Kidney (tissue), 14 donors: Measurements from ENCODE around the gene MMP15. TPM values are rescaled to one million over a fixed set of nuclear protein-coding genes. Genes with fewer than 3 reads are reported as not detected.

Source experiments
- DNase-seq, 5 donors: peaks; one replicate each; pipeline ENCODE4 v3.0.0-alpha.2; 2013 to 2020
- FAIRE-seq: peaks from 2 replicates; lab custom pipeline; 2012; peaks lifted over from hg19 to GRCh38; lab: Jason Lieb, UNC
- H3K27ac ChIP-seq, 2 donors: one replicate each; pipeline ENCODE4 v1.7.0; 2013; ENCODE audit warnings: low read depth in 2 of 2, low read length in 2 of 2, inconsistent platforms in 1 of 2
- H3K27me3 ChIP-seq: one replicate; pipeline ENCODE4 v1.7.1; 2013; ENCODE audit warnings: low read length, inconsistent platforms; ENCODE audit not compliant: control insufficient read depth, insufficient read depth
- H3K36me3 ChIP-seq, 3 donors: one replicate each; pipeline versions ENCODE4 v1.7.0 to v1.7.1; 2013; ENCODE audit warnings: low read length in 3 of 3, control low read depth in 1 of 3, inconsistent platforms in 1 of 3; ENCODE audit not compliant: insufficient read depth in 3 of 3, control insufficient read depth in 2 of 3
- H3K4me1 ChIP-seq, 3 donors: one replicate each; pipeline versions ENCODE4 v1.7.0 to v1.7.1; 2013; ENCODE audit warnings: low read length in 3 of 3, inconsistent platforms in 1 of 3, low read depth in 1 of 3; ENCODE audit not compliant: control insufficient read depth in 2 of 3, insufficient read depth in 2 of 3
- H3K4me3 ChIP-seq, 3 donors: one replicate each; pipeline versions ENCODE4 v1.7.0 to v1.8.1; 2013; ENCODE audit warnings: low read length in 3 of 3, control low read depth in 1 of 3, inconsistent platforms in 1 of 3
- H3K9ac ChIP-seq, 3 donors: one replicate each; pipeline versions ENCODE4 v1.7.0 to v1.7.1; 2013; ENCODE audit warnings: low read length in 3 of 3, control low read depth in 1 of 3, inconsistent platforms in 1 of 3
- H3K9me3 ChIP-seq, 3 donors: one replicate each; pipeline versions ENCODE4 v1.7.0 to v1.7.1; 2013; ENCODE audit warnings: low read length in 3 of 3, control low read depth in 1 of 3, inconsistent platforms in 1 of 3; ENCODE audit not compliant: control insufficient read depth in 2 of 3, insufficient read depth in 1 of 3
- CTCF ChIP-seq: IDR thresholded peaks from 3 replicates; pipeline ENCODE4 v1.5.1; 2012; ENCODE audit warnings: mild to moderate bottlenecking, moderate library complexity, borderline replicate concordance; ENCODE audit not compliant: insufficient read depth; ENCODE audit errors: extremely low read depth
- intact Hi-C: fragments of 100-400 bp; cut with DNase I; formaldehyde crosslinking; loops from one replicate; pipeline ENCODE4 v1.11.1; 2022
- polyA plus RNA-seq: library from polyadenylated mRNA; stranded (reverse); fragments of 350-450 nt; fragmentation: Illumina TruSeq; extraction: RNeasy Lipid Tissue Mini Kit (QIAGEN cat#74804); gene quantifications from one replicate; pipeline ENCODE4 v1.2.3, GENCODE V29; 2014; ENCODE audit warnings: low read depth, low replicate concordance; ENCODE audit not compliant: insufficient read depth
- total RNA-seq: library from RNA; stranded (reverse); fragmentation: NEBNext Ultra II Directional; extraction: Animal tissue kit (Norgen Biotek cat#: 25700); gene quantifications from one replicate; pipeline ENCODE4 v1.2.1, GENCODE V29; 2021
- donor health status: control.
- donor health status: control.
- donor health status: control.
- donor health status: control.
- donor health status: control.
- donor health status: DM: yes; HTN: yes; CAD: no.
- donor health status: Normal renal cell carcinoma (clear cell type).

MMP15 gene
- total and polyA plus RNA-seq, 2 donors from 2014 or later: 19.1 to 31.4 TPM

- Histone ChIP-seq H3K36me3 (no peaks in the 10 kb centered on the region), H3K4me3 (no peak overlapping the region), H3K9me3 (no peaks in the 10 kb centered on the region), H3K27me3 (no peaks in the 10 kb centered on the region), H3K4me1 (no peaks in the 10 kb centered on the region), H3K27ac (no peak overlapping the region), H3K9ac (no peak overlapping the region)
- no peak for TF ChIP-seq CTCF
- no peak for FAIRE-seq
- intact Hi-C loops: no loop called here
- DNase-seq: peak in 1 of 5 donors; percentile 70
These were observed 24.0 kb downstream of the MMP15 start for GRCh38 chr16:58049232-58050185.

GRCh38 chr16:58051296-58051695 lies 25.7 kb downstream of the MMP15 start:
- no peak for TF ChIP-seq CTCF
- intact Hi-C loops: no loop called here
- Histone ChIP-seq H3K27me3 (no peaks in the 10 kb centered on the region), H3K9ac (no peak overlapping the region), H3K9me3 (no peaks in the 10 kb centered on the region), H3K36me3 (no peaks in the 10 kb centered on the region), H3K4me3 (no peak overlapping the region), H3K4me1 (no peaks in the 10 kb centered on the region), H3K27ac (no peak overlapping the region)
- FAIRE-seq (no peak), DNase-seq (no peak)

GRCh38 chr16:58051821-58052603 lies 26.5 kb downstream of the MMP15 start:
- H3K27ac ChIP-seq: no peak overlapping the region
- no peak overlapping the region for H3K4me3 ChIP-seq
- intact Hi-C loops: no loop called here
- H3K4me1 ChIP-seq: no peaks in the 10 kb centered on the region
- no peak overlapping the region for H3K9ac ChIP-seq
- FAIRE-seq: no peak
- no peak for DNase-seq
- no peaks in the 10 kb centered on the region for H3K36me3 ChIP-seq
- TF ChIP-seq CTCF: no peak
- H3K9me3 ChIP-seq: no peaks in the 10 kb centered on the region
- no peaks in the 10 kb centered on the region for H3K27me3 ChIP-seq
